Endothelial cell (in vitro differentiated cells): Measurements from ENCODE around the gene CALN1. TPM values are rescaled to one million over a fixed set of nuclear protein-coding genes. Genes with fewer than 3 reads are reported as not detected.

Experiments used
- DNase-seq: peaks from one replicate; pipeline ENCODE4 v3.0.0; 2021; ENCODE audit warnings: low spot score
- H3K27ac Mint-ChIP-seq: one replicate; pipeline ENCODE4 v1.8.0; 2021; ENCODE audit warnings: mixed read lengths, inconsistent platforms; ENCODE audit not compliant: unreplicated experiment
- H3K27me3 Mint-ChIP-seq: one replicate; pipeline ENCODE4 v1.8.0; 2021; ENCODE audit warnings: mild to moderate bottlenecking, moderate library complexity, mixed read lengths, inconsistent platforms; ENCODE audit not compliant: unreplicated experiment
- H3K36me3 Mint-ChIP-seq: one replicate; pipeline ENCODE4 v1.8.0; 2021; ENCODE audit warnings: mild to moderate bottlenecking, low read depth, mixed read lengths, inconsistent platforms; ENCODE audit not compliant: unreplicated experiment
- H3K4me1 Mint-ChIP-seq: one replicate; pipeline ENCODE4 v1.8.0; 2021; ENCODE audit warnings: mild to moderate bottlenecking, mixed read lengths, inconsistent platforms; ENCODE audit not compliant: unreplicated experiment
- H3K4me3 Mint-ChIP-seq: one replicate; pipeline ENCODE4 v1.8.0; 2021; ENCODE audit warnings: mild to moderate bottlenecking, mixed read lengths, inconsistent platforms; ENCODE audit not compliant: unreplicated experiment
- H3K9me3 Mint-ChIP-seq: one replicate; pipeline ENCODE4 v1.8.0; 2021; ENCODE audit warnings: mixed read lengths, inconsistent platforms; ENCODE audit not compliant: unreplicated experiment
- CTCF ChIP-seq: fragments of 200-600 bp; sonication (generic); IDR thresholded peaks from one replicate; pipeline ENCODE4 v1.5.0; 2021; ENCODE audit warnings: antibody characterized with exemption; ENCODE audit not compliant: unreplicated experiment
- total RNA-seq: library from RNA; stranded (reverse); fragmentation: NEBNext Ultra II Directional; extraction: Animal tissue kit (Norgen Biotek cat#: 25700); gene quantifications from one replicate; pipeline ENCODE4 v1.2.1, GENCODE V29; 2021; ENCODE audit not compliant: unreplicated experiment

The CALN1 gene
- total RNA-seq, 1 donor from 2014 or later, result 1.4 TPM

DNA sequence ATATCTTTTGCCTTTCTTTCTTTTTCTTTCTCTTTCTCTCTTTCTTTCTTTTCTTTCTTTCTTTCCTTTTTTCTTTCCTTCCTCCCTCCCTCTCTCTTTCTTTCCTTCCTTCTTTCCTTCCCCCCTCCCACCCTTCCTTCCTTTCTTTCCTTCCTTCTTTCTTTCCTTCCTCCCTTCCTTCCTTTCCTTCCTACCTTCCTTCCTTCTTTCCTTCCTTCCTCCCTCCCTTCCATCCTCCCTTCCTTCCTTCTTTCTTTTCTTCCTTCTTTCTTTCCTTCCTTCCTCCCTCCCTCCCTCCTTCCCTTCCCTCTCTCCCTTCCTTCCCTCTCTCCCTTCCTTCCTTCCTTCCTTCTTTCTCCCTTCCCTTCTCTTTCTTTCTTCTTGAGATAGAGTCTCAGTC lies 25.5 kb upstream of the CALN1 start:
- Mint-ChIP-seq H3K27me3 (peaks cover 10% of the 10 kb centered on the region), H3K4me1 (peaks cover 12% of the 10 kb centered on the region), H3K4me3 (no peak overlapping the region), H3K36me3 (peaks cover 4% of the 10 kb centered on the region), H3K27ac (no peak overlapping the region), H3K9me3 (peaks cover 6% of the 10 kb centered on the region)
- no peak for TF ChIP-seq CTCF
- no peak for DNase-seq

GRCh38 chr7:72437061-72437585 lies 25.0 kb upstream of the CALN1 start:
- no peak for DNase-seq
- TF ChIP-seq CTCF, result no peak
- H3K9me3 Mint-ChIP-seq, result peaks cover 6% of the 10 kb centered on the region
- H3K4me1 Mint-ChIP-seq, result peaks cover 12% of the 10 kb centered on the region
- H3K36me3 Mint-ChIP-seq, result peaks cover 4% of the 10 kb centered on the region
- H3K4me3 Mint-ChIP-seq, result no peak overlapping the region
- no peak overlapping the region for H3K27ac Mint-ChIP-seq
- peaks cover 10% of the 10 kb centered on the region for H3K27me3 Mint-ChIP-seq

DNA sequence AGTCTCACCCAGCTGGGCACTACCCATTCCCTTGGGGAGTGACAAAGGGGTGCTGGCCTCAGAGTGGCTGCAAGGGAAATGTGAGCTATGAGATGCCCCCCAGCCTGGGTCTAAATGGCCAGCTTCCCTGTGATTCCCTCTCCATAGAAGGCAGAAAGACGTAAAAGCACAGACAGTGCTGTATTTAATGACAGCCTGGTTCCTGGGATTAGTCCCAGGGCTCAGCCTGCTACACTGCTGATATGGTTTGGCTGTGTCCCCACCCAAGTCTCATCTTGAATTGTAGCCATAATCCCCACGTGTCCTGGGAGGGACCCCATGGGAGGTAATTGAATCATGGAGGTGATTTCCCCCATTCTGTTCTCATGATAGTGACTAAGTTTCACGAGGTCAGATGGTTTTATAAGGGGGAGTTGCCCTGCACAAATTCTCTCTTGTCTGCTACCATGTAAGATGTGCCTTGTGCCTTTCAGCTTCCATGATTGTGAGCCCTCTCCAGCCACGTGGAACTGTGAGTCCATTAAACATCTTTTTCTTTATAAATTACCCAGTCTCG lies 23.9 kb upstream of the CALN1 start:
- no peak for DNase-seq
- peaks cover 4% of the 10 kb centered on the region for H3K9me3 Mint-ChIP-seq
- no peak overlapping the region for H3K4me3 Mint-ChIP-seq
- no peak for TF ChIP-seq CTCF
- H3K27me3 Mint-ChIP-seq, result peaks cover 10% of the 10 kb centered on the region
- H3K36me3 Mint-ChIP-seq, result peaks cover 4% of the 10 kb centered on the region
- H3K27ac Mint-ChIP-seq, result no peak overlapping the region
- peaks cover 12% of the 10 kb centered on the region for H3K4me1 Mint-ChIP-seq

DNA sequence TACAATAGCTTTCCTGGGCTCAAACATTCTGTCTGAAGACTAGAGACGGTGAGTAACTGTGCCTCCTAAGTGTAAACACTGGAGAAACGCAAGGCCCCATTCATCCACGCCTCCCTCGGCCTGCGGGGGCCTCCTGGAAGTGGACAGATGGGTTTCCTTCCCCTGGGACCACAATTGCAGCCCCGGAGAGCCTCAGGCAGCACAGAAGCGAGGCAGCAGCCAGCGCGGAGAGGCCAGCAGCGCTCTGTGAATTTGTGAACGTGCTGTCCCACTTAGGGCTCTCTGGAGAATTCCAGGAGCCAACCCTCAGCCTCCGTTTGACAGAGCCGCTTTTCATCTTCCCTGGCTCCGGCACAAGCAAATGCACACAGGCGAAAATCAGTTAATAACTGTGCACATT lies 23.2 kb upstream of the CALN1 start:
- peaks cover 4% of the 10 kb centered on the region for H3K36me3 Mint-ChIP-seq
- peak overlapping the region; percentile 48 for H3K27ac Mint-ChIP-seq
- H3K4me3 Mint-ChIP-seq, result no peak overlapping the region
- peaks cover 10% of the 10 kb centered on the region for H3K27me3 Mint-ChIP-seq
- H3K9me3 Mint-ChIP-seq, result peaks cover 4% of the 10 kb centered on the region
- no peak for DNase-seq
- TF ChIP-seq CTCF, result no peak
- H3K4me1 Mint-ChIP-seq, result peaks cover 12% of the 10 kb centered on the region

DNA sequence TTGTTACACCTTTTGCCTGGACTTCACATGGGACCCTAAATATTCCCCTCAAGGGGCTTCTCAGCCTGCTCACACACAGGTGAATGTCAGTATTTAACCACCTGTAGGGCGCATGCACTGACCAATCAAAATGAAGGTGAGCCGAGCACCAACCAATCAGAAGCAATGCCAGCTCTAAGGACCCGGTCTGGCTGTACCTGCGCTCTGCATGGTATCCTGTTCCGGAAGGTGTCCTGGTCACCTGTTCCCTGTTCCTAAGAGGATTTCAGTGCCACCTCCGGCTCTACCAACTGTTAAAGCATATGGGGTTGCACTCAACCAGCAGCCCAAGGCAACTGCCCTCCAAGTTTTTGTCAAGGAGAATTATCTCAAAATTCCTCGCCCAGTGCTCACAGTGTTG lies 18.4 kb upstream of the CALN1 start:
- no peaks in the 10 kb centered on the region for H3K36me3 Mint-ChIP-seq
- H3K27me3 Mint-ChIP-seq, result peaks cover 4% of the 10 kb centered on the region
- no peak for TF ChIP-seq CTCF
- H3K4me3 Mint-ChIP-seq, result no peak overlapping the region
- no peak for DNase-seq
- H3K4me1 Mint-ChIP-seq, result peaks cover 11% of the 10 kb centered on the region
- H3K27ac Mint-ChIP-seq, result no peak overlapping the region
- peaks cover 4% of the 10 kb centered on the region for H3K9me3 Mint-ChIP-seq
